Measurements from ENCODE around the gene RHBDD1. TPM values are rescaled to one million over a fixed set of nuclear protein-coding genes. Genes with fewer than 3 reads are reported as not detected.

Gene RHBDD1
- polyA plus RNA-seq, 1 of the 3 experiments (the other 2 are of a cell fraction): 10.3 TPM

DNA sequence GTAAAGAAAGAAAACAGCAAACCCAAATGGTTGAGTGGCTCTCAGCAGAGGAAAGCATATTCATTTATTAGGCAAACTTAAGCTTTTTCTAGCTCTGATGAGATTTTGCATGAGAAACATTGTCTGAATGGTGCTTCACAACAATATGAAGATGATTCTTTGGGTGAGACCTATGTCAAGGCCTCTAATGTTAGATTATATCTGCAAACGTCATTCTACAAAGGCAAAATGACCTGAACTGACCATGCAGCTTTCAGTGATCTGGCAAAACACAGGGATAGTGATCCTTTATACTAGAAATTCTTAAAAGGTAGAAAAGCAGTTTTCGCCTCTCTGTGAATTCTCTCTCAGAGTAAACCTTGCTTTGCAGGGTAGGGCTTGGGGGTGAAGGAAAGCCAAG is 11.7 kb downstream of the RHBDD1 start (continued):
- TF ChIP-seq CHD2 (IDR thresholded peaks at IDR 0.05; ENCODE audit: low read length, partially characterized antibody) (no peak), IRF3 (IDR thresholded peaks at IDR 0.05; ENCODE audit: low read depth, low read length) (no peak), ZBTB33 (IDR thresholded peaks at IDR 0.05; ENCODE audit: borderline replicate concordance, low read depth) (no peak), MEF2A (IDR thresholded peaks at IDR 0.05; ENCODE audit: borderline replicate concordance, low read depth) (no peak), EZH2phosphoT487 (IDR thresholded peaks at IDR 0.05; ENCODE audit: borderline replicate concordance, low read depth) (no peak), JUND (IDR thresholded peaks at IDR 0.05) (no peak), RAD21 (IDR thresholded peaks at IDR 0.05; ENCODE audit: low read length) (no peak)
- TF ChIP-seq, protein P1, sequence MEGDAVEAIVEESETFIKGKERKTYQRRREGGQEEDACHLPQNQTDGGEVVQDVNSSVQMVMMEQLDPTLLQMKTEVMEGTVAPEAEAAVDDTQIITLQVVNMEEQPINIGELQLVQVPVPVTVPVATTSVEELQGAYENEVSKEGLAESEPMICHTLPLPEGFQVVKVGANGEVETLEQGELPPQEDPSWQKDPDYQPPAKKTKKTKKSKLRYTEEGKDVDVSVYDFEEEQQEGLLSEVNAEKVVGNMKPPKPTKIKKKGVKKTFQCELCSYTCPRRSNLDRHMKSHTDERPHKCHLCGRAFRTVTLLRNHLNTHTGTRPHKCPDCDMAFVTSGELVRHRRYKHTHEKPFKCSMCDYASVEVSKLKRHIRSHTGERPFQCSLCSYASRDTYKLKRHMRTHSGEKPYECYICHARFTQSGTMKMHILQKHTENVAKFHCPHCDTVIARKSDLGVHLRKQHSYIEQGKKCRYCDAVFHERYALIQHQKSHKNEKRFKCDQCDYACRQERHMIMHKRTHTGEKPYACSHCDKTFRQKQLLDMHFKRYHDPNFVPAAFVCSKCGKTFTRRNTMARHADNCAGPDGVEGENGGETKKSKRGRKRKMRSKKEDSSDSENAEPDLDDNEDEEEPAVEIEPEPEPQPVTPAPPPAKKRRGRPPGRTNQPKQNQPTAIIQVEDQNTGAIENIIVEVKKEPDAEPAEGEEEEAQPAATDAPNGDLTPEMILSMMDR (IDR thresholded peaks at IDR 0.05): no peak
- TF ChIP-seq, protein P2, sequence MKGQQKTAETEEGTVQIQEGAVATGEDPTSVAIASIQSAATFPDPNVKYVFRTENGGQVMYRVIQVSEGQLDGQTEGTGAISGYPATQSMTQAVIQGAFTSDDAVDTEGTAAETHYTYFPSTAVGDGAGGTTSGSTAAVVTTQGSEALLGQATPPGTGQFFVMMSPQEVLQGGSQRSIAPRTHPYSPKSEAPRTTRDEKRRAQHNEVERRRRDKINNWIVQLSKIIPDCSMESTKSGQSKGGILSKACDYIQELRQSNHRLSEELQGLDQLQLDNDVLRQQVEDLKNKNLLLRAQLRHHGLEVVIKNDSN (IDR thresholded peaks at IDR 0.05; ENCODE audit: borderline replicate concordance, low read depth): no peak

GRCh38 chr2:226849349-226849748 is 13.5 kb downstream of the RHBDD1 start:
- Histone ChIP-seq H3K79me2 (ENCODE audit: insufficient read depth) (no peaks in the 10 kb centered on the region), H2AFZ (ENCODE audit: low read depth) (no peak overlapping the region), H3K9me2 (no peaks in the 10 kb centered on the region), H3F3A (replicated peaks; ENCODE audit: insufficient read depth) (no peaks in the 10 kb centered on the region), H3K27ac (ENCODE audit: low read depth in 2 of 2, low read length in 1 of 2) (no peak overlapping the region), H3K4me2 (no peak overlapping the region), H3K36me3 (replicated peaks in 1 of 2; ENCODE audit: control insufficient read depth in 1 of 2, insufficient read depth in 2 of 2, low read length in 1 of 2) (no peaks in the 10 kb centered on the region), H4K20me1 (ENCODE audit: insufficient read depth) (no peaks in the 10 kb centered on the region), H3K27me3 (ENCODE audit: insufficient read depth) (no peaks in the 10 kb centered on the region), H3K4me3 (ENCODE audit: low read depth in 2 of 2, low read length in 1 of 2) (no peak overlapping the region), H3K9me3 (no peaks in the 10 kb centered on the region), H3K9ac (no peak overlapping the region), H3K4me1 (ENCODE audit: control insufficient read depth in 1 of 2, insufficient read depth in 2 of 2, low read depth in 1 of 2, low read length in 1 of 2) (peaks cover 0 to 7% of the 10 kb centered on the region in 2 experiments; a peak in 1 of 4 replicates)
- DNase-seq: no peak
- ChIA-PET CTCF (interaction anchor here (0.8 kb wide), 1 partner anchor 14 kb away, joined by 3 read pairs; no protein-coding TSS in a partner anchor), POLR2A (interaction anchor here (0.5 kb wide), 1 partner anchor 13 kb away, joined by 8 read pairs; no protein-coding TSS in a partner anchor)
- TF ChIP-seq, protein P2 (IDR thresholded peaks at IDR 0.05; ENCODE audit: borderline replicate concordance, low read depth): no peak
- TF ChIP-seq SMC3 (IDR thresholded peaks at IDR 0.05; ENCODE audit: low read depth, low read length): no peak
- TF ChIP-seq TEAD4 (IDR thresholded peaks at IDR 0.05; ENCODE audit: borderline replicate concordance, insufficient read depth): no peak
- TF ChIP-seq EZH2phosphoT487 (IDR thresholded peaks at IDR 0.05; ENCODE audit: borderline replicate concordance, low read depth): no peak
- no peak for TF ChIP-seq FOXM1 (IDR thresholded peaks at IDR 0.05; ENCODE audit: low read depth)
- TF ChIP-seq FOXJ3 (CRISPR knock-in tag; IDR thresholded peaks at IDR 0.05): no peak
- no peak for TF ChIP-seq YY1 (IDR thresholded peaks at IDR 0.05; ENCODE audit: low read depth)
- TF ChIP-seq RFX5 (IDR thresholded peaks at IDR 0.05; ENCODE audit: low read length): no peak
- TF ChIP-seq JUND (IDR thresholded peaks at IDR 0.05): no peak
- TF ChIP-seq MEF2A (IDR thresholded peaks at IDR 0.05; ENCODE audit: borderline replicate concordance, low read depth): no peak
- 85% methylated on average over 2 of the region's 2 CpGs for WGBS (ENCODE audit: low lambda C conversion rate)

Data from SK-N-SH (cell line).